Keratinocyte (primary cell): ENCODE results near the gene DPF3. TPM values are rescaled to one million over a fixed set of nuclear protein-coding genes. Genes with fewer than 3 reads are reported as not detected.

Source experiments
- DNase-seq: peaks from one replicate; pipeline ENCODE4 v3.0.0-alpha.2; 2011; ENCODE audit warnings: low read depth, missing footprints, low spot score
- FAIRE-seq: peaks from 2 replicates; lab custom pipeline; 2011; peaks lifted over from hg19 to GRCh38; lab: Jason Lieb, UNC
- H2AFZ ChIP-seq: 2 replicates; pipeline ENCODE4 v1.6.0; 2012; ENCODE audit warnings: low read length, control low read depth, inconsistent platforms; ENCODE audit not compliant: control insufficient read depth
- H3K27ac ChIP-seq: 2 replicates; pipeline ENCODE4 v1.5.1; 2011; ENCODE audit warnings: low read length; ENCODE audit not compliant: control insufficient read depth, insufficient read depth
- H3K27me3 ChIP-seq: 3 replicates; pipeline ENCODE4 v1.6.0; 2011; ENCODE audit warnings: low read length; ENCODE audit not compliant: control insufficient read depth, insufficient read depth; ENCODE audit errors: extremely low read depth
- H3K36me3 ChIP-seq, 2 experiments: 2 replicates in 1 of 2; 3 replicates in 1 of 2; pipeline ENCODE4 v1.5.1; 2011; ENCODE audit warnings: low read length in 2 of 2, mild to moderate bottlenecking in 1 of 2; ENCODE audit not compliant: control insufficient read depth in 2 of 2, insufficient read depth in 2 of 2; ENCODE audit errors: extremely low read depth in 1 of 2
- H3K4me1 ChIP-seq: 3 replicates; pipeline ENCODE4 v1.5.1; 2011; ENCODE audit warnings: low read length; ENCODE audit not compliant: control insufficient read depth, insufficient read depth; ENCODE audit errors: extremely low read depth
- H3K4me2 ChIP-seq: 3 replicates; pipeline ENCODE4 v1.6.0; 2011; ENCODE audit warnings: low read depth, low read length; ENCODE audit not compliant: control insufficient read depth, insufficient read depth; ENCODE audit errors: extremely low read depth
- H3K4me3 ChIP-seq, 3 experiments: fragments of 200-600 bp in 1 of 3; sonication (generic) in 1 of 3; 2 replicates in 2 of 3; 3 replicates in 1 of 3; pipeline ENCODE4 v1.5.1; 2011 to 2016; ENCODE audit warnings: low read length in 3 of 3, mild to moderate bottlenecking in 3 of 3, control low read depth in 2 of 3, inconsistent platforms in 1 of 3, low read depth in 1 of 3, mixed read lengths in 1 of 3, mixed run types in 1 of 3, moderate library complexity in 1 of 3; ENCODE audit not compliant: control insufficient read depth in 2 of 3, insufficient read depth in 2 of 3; ENCODE audit errors: extremely low read depth in 1 of 3
- H3K79me2 ChIP-seq: 2 replicates; pipeline ENCODE4 v1.6.0; 2012; ENCODE audit warnings: low read length; ENCODE audit not compliant: control insufficient read depth, insufficient read depth
- H3K9ac ChIP-seq: 3 replicates; pipeline ENCODE4 v1.6.0; 2011; ENCODE audit warnings: low read length; ENCODE audit not compliant: control insufficient read depth, insufficient read depth; ENCODE audit errors: extremely low read depth
- H3K9me1 ChIP-seq: 3 replicates; pipeline ENCODE4 v1.6.0; 2011; ENCODE audit warnings: low read length; ENCODE audit not compliant: control insufficient read depth, insufficient read depth; ENCODE audit errors: extremely low read depth
- H3K9me3 ChIP-seq: 2 replicates; pipeline ENCODE4 v1.5.1; 2012; ENCODE audit warnings: low read depth, low read length; ENCODE audit not compliant: control insufficient read depth
- H4K20me1 ChIP-seq: 3 replicates; pipeline ENCODE4 v1.6.0; 2011; ENCODE audit warnings: low read length; ENCODE audit not compliant: control insufficient read depth, insufficient read depth; ENCODE audit errors: extremely low read depth
- CTCF ChIP-seq, 3 experiments: IDR thresholded peaks in 1 of 3; conservative IDR thresholded peaks in 1 of 3; optimal IDR thresholded peaks in 1 of 3; 2 replicates in 2 of 3; 3 replicates in 1 of 3; pipeline versions ENCODE3 to v1.5.1; 2011; ENCODE audit warnings: low read length in 3 of 3, mild to moderate bottlenecking in 3 of 3, moderate library complexity in 2 of 3, control low read depth in 1 of 3, inconsistent platforms in 1 of 3; ENCODE audit not compliant: insufficient read depth in 2 of 3; ENCODE audit errors: extremely low read depth in 1 of 3
- EZH2 ChIP-seq: IDR thresholded peaks from one replicate; pipeline ENCODE4 v1.6.1; 2012; ENCODE audit warnings: inconsistent platforms, mild to moderate bottlenecking, low read length, moderate library complexity
- dilution Hi-C: fragments of 300-500 bp; cut with MboI; formaldehyde crosslinking; loops from one replicate; pipeline ENCODE4 v1.7.0; 2020; ENCODE audit warnings: low sequenced_read_pairs; ENCODE audit not compliant: extremely low pct_ligation_motif_present
- polyA plus RNA-seq, 5 experiments: library from polyadenylated mRNA; depleted of rRNA in 3 of 5; stranded (reverse) in 3 of 5; stranded (forward) in 1 of 5; unstranded in 1 of 5; fragments of >200 nt; gene quantifications; 1 replicate in 1 of 5; 2 replicates in 3 of 5; 3 replicates in 1 of 5; pipeline versions ENCODE4 v1.2.1 to v1.2.3, GENCODE V29; 2011 to 2012; ENCODE audit warnings: missing spikeins in 2 of 5, low read depth in 1 of 5, low replicate concordance in 1 of 5

DPF3 gene
- polyA plus RNA-seq, 1 donor (not counting 4 experiments of a cell fraction or from before 2014, with no cell fraction given), result 1.1 TPM

- TF ChIP-seq CTCF (optimal IDR thresholded peaks at IDR 0.05 in 1 of 3, IDR thresholded peaks at IDR 0.05 in 1 of 3, conservative IDR thresholded peaks at IDR 0.05 in 1 of 3; ENCODE audit: extremely low read depth in 1 of 3, insufficient read depth in 2 of 3, low read length in 3 of 3) (no peak), EZH2 (no peak)
- peaks cover 24% of the 10 kb centered on the region for H3K4me1 ChIP-seq
- dilution Hi-C loops, result no loop called here
- H2AFZ ChIP-seq, result no peak overlapping the region
- no peak for DNase-seq
- peak overlapping the region; percentile 57 for H3K4me2 ChIP-seq
- H3K9me1 ChIP-seq, result no peaks in the 10 kb centered on the region
- peak overlapping the region; percentile 13 for H3K9ac ChIP-seq
- H3K27me3 ChIP-seq, result no peaks in the 10 kb centered on the region
- H3K27ac ChIP-seq, result peak overlapping the region; percentile 52
- no peaks in the 10 kb centered on the region for H3K9me3 ChIP-seq
- H3K4me3 ChIP-seq, result no peak overlapping the region
- no peaks in the 10 kb centered on the region for H3K36me3 ChIP-seq
- H4K20me1 ChIP-seq, result no peaks in the 10 kb centered on the region
- H3K79me2 ChIP-seq, result no peaks in the 10 kb centered on the region
- no peak for FAIRE-seq
Measured at GRCh38 chr14:72614891-72615415, 278.9 kb downstream of the DPF3 start.

GRCh38 chr14:72614365-72614764, 279.5 kb downstream of the DPF3 start:
- H3K27ac ChIP-seq, result no peak overlapping the region

More at GRCh38 chr14:72614365-72614764, 279.5 kb downstream of the DPF3 start:
- Histone ChIP-seq H3K9me3 (no peaks in the 10 kb centered on the region), H4K20me1 (no peaks in the 10 kb centered on the region), H3K36me3 (no peaks in the 10 kb centered on the region), H3K4me1 (peaks cover 24% of the 10 kb centered on the region), H3K27me3 (no peaks in the 10 kb centered on the region), H2AFZ (no peak overlapping the region), H3K4me2 (no peak overlapping the region), H3K9ac (no peak overlapping the region), H3K9me1 (no peaks in the 10 kb centered on the region), H3K79me2 (no peaks in the 10 kb centered on the region), H3K4me3 (no peak overlapping the region)
- dilution Hi-C loops, result no loop called here
- no peak for FAIRE-seq
- no peak for TF ChIP-seq CTCF (optimal IDR thresholded peaks at IDR 0.05 in 1 of 3, IDR thresholded peaks at IDR 0.05 in 1 of 3, conservative IDR thresholded peaks at IDR 0.05 in 1 of 3; ENCODE audit: extremely low read depth in 1 of 3, insufficient read depth in 2 of 3, low read length in 3 of 3)
- no peak for TF ChIP-seq EZH2
- no peak for DNase-seq
